Activated CD4-positive, alpha-beta memory T cell treated with anti-CD3 and anti-CD28 coated beads for 36 hours (primary cell): Measurements from ENCODE around the gene RAB40B. TPM values are rescaled to one million over a fixed set of nuclear protein-coding genes. Genes with fewer than 3 reads are reported as not detected.
"Not testable (repeated sequence)": the region's sequence is repeated elsewhere in the genome, so short reads cannot be mapped to it uniquely, and the experiment has no call there.

Source experiments
- CTCF ChIA-PET: fragments of 350-600 bp; sonication (Branson Sonifier 250); formaldehyde crosslinking; loops from one replicate; lab custom pipeline; 2021; ENCODE audit warnings: antibody characterized with exemption, inconsistent platforms; lab: Charles Lee
- POLR2A ChIA-PET: fragments of 350-600 bp; sonication (Branson Sonifier 250); formaldehyde crosslinking; loops from one replicate; lab custom pipeline; 2021; ENCODE audit warnings: antibody characterized with exemption; lab: Charles Lee
- DNase-seq: peaks from one replicate; pipeline ENCODE4 v3.0.0-alpha.2; 2020
- H3K27ac Mint-ChIP-seq: one replicate; pipeline ENCODE4 v1.8.0; 2021; ENCODE audit warnings: mixed read lengths
- H3K27me3 Mint-ChIP-seq: one replicate; pipeline ENCODE4 v1.8.0; 2021; ENCODE audit warnings: mixed read lengths
- H3K36me3 Mint-ChIP-seq: one replicate; pipeline ENCODE4 v1.8.0; 2021; ENCODE audit warnings: mixed read lengths
- H3K4me1 Mint-ChIP-seq: one replicate; pipeline ENCODE4 v1.8.0; 2021; ENCODE audit warnings: low read depth, mixed read lengths
- H3K4me3 Mint-ChIP-seq: one replicate; pipeline ENCODE4 v1.8.0; 2021; ENCODE audit warnings: mild to moderate bottlenecking, mixed read lengths
- H3K9me3 Mint-ChIP-seq: one replicate; pipeline ENCODE4 v1.8.0; 2021; ENCODE audit warnings: mixed read lengths
- intact Hi-C: fragments of 100-400 bp; cut with micrococcal nuclease; formaldehyde crosslinking; loops from one replicate; pipeline ENCODE4 v1.15.1; 2023
- total RNA-seq, 2 experiments: library from RNA; stranded (reverse); gene quantifications; one replicate each; pipeline ENCODE4 v1.2.3, GENCODE V29; 2021

The RAB40B gene
- total RNA-seq, 2 experiments from 2014 or later: 1.4 to 1.9 TPM

GRCh38 chr17:82658331-82658730 is 40.2 kb downstream of the RAB40B start:
- intact Hi-C loops: no loop called here
- H3K36me3 Mint-ChIP-seq: no peaks in the 10 kb centered on the region
- no peak for DNase-seq
- ChIA-PET POLR2A (no interaction called here), CTCF (no interaction called here)
- H3K9me3 Mint-ChIP-seq: no peaks in the 10 kb centered on the region
- H3K4me3 Mint-ChIP-seq: no peak overlapping the region
- H3K27me3 Mint-ChIP-seq: no peaks in the 10 kb centered on the region
- H3K27ac Mint-ChIP-seq: no peak overlapping the region
- no peaks in the 10 kb centered on the region for H3K4me1 Mint-ChIP-seq

- Mint-ChIP-seq H3K4me3 (no peak overlapping the region), H3K27me3 (no peaks in the 10 kb centered on the region), H3K4me1 (no peaks in the 10 kb centered on the region), H3K9me3 (no peaks in the 10 kb centered on the region), H3K27ac (no peak overlapping the region), H3K36me3 (no peaks in the 10 kb centered on the region)
- ChIA-PET POLR2A (no interaction called here), CTCF (no interaction called here)
- intact Hi-C loops: no loop called here
- DNase-seq: no peak
Observed at GRCh38 chr17:82657926-82658325, 40.6 kb downstream of the RAB40B start.

GRCh38 chr17:82656266-82656665 is 42.2 kb downstream of the RAB40B start:
- no peaks in the 10 kb centered on the region for H3K4me1 Mint-ChIP-seq
- intact Hi-C loops: no loop called here
- H3K36me3 Mint-ChIP-seq: no peaks in the 10 kb centered on the region
- H3K27me3 Mint-ChIP-seq: no peaks in the 10 kb centered on the region
- CTCF ChIA-PET: no interaction called here
- H3K27ac Mint-ChIP-seq: no peak overlapping the region
- no peaks in the 10 kb centered on the region for H3K9me3 Mint-ChIP-seq
- H3K4me3 Mint-ChIP-seq: no peak overlapping the region
- no peak for DNase-seq
- POLR2A ChIA-PET: no interaction called here

- ChIA-PET POLR2A (no interaction called here), CTCF (no interaction called here)
- Mint-ChIP-seq H3K9me3 (no peaks in the 10 kb centered on the region), H3K27me3 (no peaks in the 10 kb centered on the region), H3K36me3 (no peaks in the 10 kb centered on the region), H3K4me3 (no peak overlapping the region), H3K27ac (no peak overlapping the region), H3K4me1 (no peaks in the 10 kb centered on the region)
- no peak for DNase-seq
- intact Hi-C loops: no loop called here
Observed at GRCh38 chr17:82655523-82655922, 43.0 kb downstream of the RAB40B start.

GRCh38 chr17:82655038-82655479 is 43.4 kb downstream of the RAB40B start:
- ChIA-PET CTCF (no interaction called here), POLR2A (no interaction called here)
- no peak for DNase-seq
- H3K9me3 Mint-ChIP-seq: no peaks in the 10 kb centered on the region
- H3K27me3 Mint-ChIP-seq: no peaks in the 10 kb centered on the region
- H3K36me3 Mint-ChIP-seq: no peaks in the 10 kb centered on the region
- H3K27ac Mint-ChIP-seq: no peak overlapping the region
- intact Hi-C loops: no loop called here
- no peaks in the 10 kb centered on the region for H3K4me1 Mint-ChIP-seq
- no peak overlapping the region for H3K4me3 Mint-ChIP-seq

GRCh38 chr17:82654611-82655010 is 43.9 kb downstream of the RAB40B start:
- H3K4me1 Mint-ChIP-seq, H3K27me3 Mint-ChIP-seq, DNase-seq, CTCF ChIA-PET, H3K27ac Mint-ChIP-seq, H3K4me3 Mint-ChIP-seq, H3K36me3 Mint-ChIP-seq, POLR2A ChIA-PET, H3K9me3 Mint-ChIP-seq, intact Hi-C loops: not testable (repeated sequence)

- DNase-seq: no peak
- Mint-ChIP-seq H3K4me1 (no peaks in the 10 kb centered on the region), H3K27me3 (no peaks in the 10 kb centered on the region), H3K27ac (no peak overlapping the region), H3K4me3 (no peak overlapping the region), H3K9me3 (no peaks in the 10 kb centered on the region), H3K36me3 (no peaks in the 10 kb centered on the region)
- ChIA-PET CTCF (no interaction called here), POLR2A (no interaction called here)
- intact Hi-C loops: no loop called here
Observed at GRCh38 chr17:82653651-82654528, 44.6 kb downstream of the RAB40B start.

GRCh38 chr17:82650723-82651122 is 47.8 kb downstream of the RAB40B start:
- peaks cover 14% of the 10 kb centered on the region for H3K4me1 Mint-ChIP-seq
- CTCF ChIA-PET: no interaction called here
- no peak for DNase-seq
- H3K4me3 Mint-ChIP-seq: no peak overlapping the region
- H3K9me3 Mint-ChIP-seq: no peaks in the 10 kb centered on the region
- H3K27me3 Mint-ChIP-seq: no peaks in the 10 kb centered on the region
- no peak overlapping the region for H3K27ac Mint-ChIP-seq
- POLR2A ChIA-PET: no interaction called here
- no peaks in the 10 kb centered on the region for H3K36me3 Mint-ChIP-seq
- intact Hi-C loops: no loop called here

GRCh38 chr17:82649501-82650261 is 48.8 kb downstream of the RAB40B start:
- ChIA-PET POLR2A (no interaction called here), CTCF (no interaction called here)
- intact Hi-C loops: loop anchor here (5.0 kb wide), 2 partner anchors 48 to 103 kb away; partner anchors contain the start of genes RAB40B and TBCD
- H3K9me3 Mint-ChIP-seq: no peaks in the 10 kb centered on the region
- H3K4me1 Mint-ChIP-seq: peaks cover 20% of the 10 kb centered on the region
- H3K27me3 Mint-ChIP-seq: no peaks in the 10 kb centered on the region
- peak overlapping the region; percentile 26 for H3K4me3 Mint-ChIP-seq
- no peak for DNase-seq
- no peaks in the 10 kb centered on the region for H3K36me3 Mint-ChIP-seq
- H3K27ac Mint-ChIP-seq: no peak overlapping the region

- no peak for DNase-seq
- Mint-ChIP-seq H3K27ac (no peak overlapping the region), H3K27me3 (no peaks in the 10 kb centered on the region)
Observed at GRCh38 chr17:82648742-82649331, 49.7 kb downstream of the RAB40B start.

GRCh38 chr17:82648165-82648668 is 50.3 kb downstream of the RAB40B start, which contains the start of gene WDR45B:
Gene WDR45B, minus strand, starts transcription at chr17:82648444. Its CDS starts 104 bp downstream, at chr17:82648340.
- H3K9me3 Mint-ChIP-seq: no peaks in the 10 kb centered on the region

More at GRCh38 chr17:82648742-82649331, 49.7 kb downstream of the RAB40B start:
- intact Hi-C loops: loop anchor here (5.0 kb wide), 2 partner anchors 48 to 103 kb away; partner anchors contain the start of genes RAB40B and TBCD
- POLR2A ChIA-PET: no interaction called here
- no peaks in the 10 kb centered on the region for H3K9me3 Mint-ChIP-seq
- CTCF ChIA-PET: no interaction called here
- peaks cover 24% of the 10 kb centered on the region for H3K4me1 Mint-ChIP-seq
- H3K36me3 Mint-ChIP-seq: peaks cover 8% of the 10 kb centered on the region
- H3K4me3 Mint-ChIP-seq: peak overlapping the region; percentile 60

More at GRCh38 chr17:82648165-82648668, 50.3 kb downstream of the RAB40B start, which contains the start of gene WDR45B:
- Mint-ChIP-seq H3K4me1 (peaks cover 25% of the 10 kb centered on the region), H3K4me3 (peak within 1 kb of the TSS; percentile 82), H3K36me3 (peaks cover 9% of the 10 kb centered on the region), H3K27me3 (no peaks in the 10 kb centered on the region), H3K27ac (peak within 1 kb of the TSS; percentile 73)
- intact Hi-C loops: loop anchor here (5.0 kb wide), 2 partner anchors 49 to 104 kb away; partner anchors contain the start of genes RAB40B and TBCD
- peak; percentile 94 for DNase-seq
- POLR2A ChIA-PET: no interaction called here
- CTCF ChIA-PET: no interaction called here
